NB4 (cell line): ENCODE data around the gene OR4E1.
"Not testable (repeated sequence)": the region's sequence is repeated elsewhere in the genome, so short reads cannot be mapped to it uniquely, and the experiment has no call there.

Experiments used
- POLR2A ChIP-seq: IDR thresholded peaks from 2 replicates; pipeline ENCODE4 v1.6.1; 2011; ENCODE audit warnings: mild to moderate bottlenecking; ENCODE audit not compliant: insufficient read length; ENCODE audit errors: extremely low read depth
- TF ChIP-seq, protein P1 (sequence below): IDR thresholded peaks from one replicate; pipeline ENCODE4 v1.5.1; 2012; ENCODE audit warnings: low read depth, low read length
- TF ChIP-seq, protein P2 (sequence below): IDR thresholded peaks from 2 replicates; pipeline ENCODE4 v1.6.1; 2011; ENCODE audit warnings: low read depth, low read length

- TF ChIP-seq, protein P1, sequence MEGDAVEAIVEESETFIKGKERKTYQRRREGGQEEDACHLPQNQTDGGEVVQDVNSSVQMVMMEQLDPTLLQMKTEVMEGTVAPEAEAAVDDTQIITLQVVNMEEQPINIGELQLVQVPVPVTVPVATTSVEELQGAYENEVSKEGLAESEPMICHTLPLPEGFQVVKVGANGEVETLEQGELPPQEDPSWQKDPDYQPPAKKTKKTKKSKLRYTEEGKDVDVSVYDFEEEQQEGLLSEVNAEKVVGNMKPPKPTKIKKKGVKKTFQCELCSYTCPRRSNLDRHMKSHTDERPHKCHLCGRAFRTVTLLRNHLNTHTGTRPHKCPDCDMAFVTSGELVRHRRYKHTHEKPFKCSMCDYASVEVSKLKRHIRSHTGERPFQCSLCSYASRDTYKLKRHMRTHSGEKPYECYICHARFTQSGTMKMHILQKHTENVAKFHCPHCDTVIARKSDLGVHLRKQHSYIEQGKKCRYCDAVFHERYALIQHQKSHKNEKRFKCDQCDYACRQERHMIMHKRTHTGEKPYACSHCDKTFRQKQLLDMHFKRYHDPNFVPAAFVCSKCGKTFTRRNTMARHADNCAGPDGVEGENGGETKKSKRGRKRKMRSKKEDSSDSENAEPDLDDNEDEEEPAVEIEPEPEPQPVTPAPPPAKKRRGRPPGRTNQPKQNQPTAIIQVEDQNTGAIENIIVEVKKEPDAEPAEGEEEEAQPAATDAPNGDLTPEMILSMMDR = not testable (repeated sequence)
- not testable (repeated sequence) for TF ChIP-seq POLR2A
- TF ChIP-seq, protein P2, sequence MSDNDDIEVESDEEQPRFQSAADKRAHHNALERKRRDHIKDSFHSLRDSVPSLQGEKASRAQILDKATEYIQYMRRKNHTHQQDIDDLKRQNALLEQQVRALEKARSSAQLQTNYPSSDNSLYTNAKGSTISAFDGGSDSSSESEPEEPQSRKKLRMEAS = not testable (repeated sequence)
These were observed 24.0 kb upstream of the OR4E1 start for GRCh38 chr14:21697662-21698061.
